ENCODE results near the gene ATAD2B.

The ATAD2B gene

DNA sequence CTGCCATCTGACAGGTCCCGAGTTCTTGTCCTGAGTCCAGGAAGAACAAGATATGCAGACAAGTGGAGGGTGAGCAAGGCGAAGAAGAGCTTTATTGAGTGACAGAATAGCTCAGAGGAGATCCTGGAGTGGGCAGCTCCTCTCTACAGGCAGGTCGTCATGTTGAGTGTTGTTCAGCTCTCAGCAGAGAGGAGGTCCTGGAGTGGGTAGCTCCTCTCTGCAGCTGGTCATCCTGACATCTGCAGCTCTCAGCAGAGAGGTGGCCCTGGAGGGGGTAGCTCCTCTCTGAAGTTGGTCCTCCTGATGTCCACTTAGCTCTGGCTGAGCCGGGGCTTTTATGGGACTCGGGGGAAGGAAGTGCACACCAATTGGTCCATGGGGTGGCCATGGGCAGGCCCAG is 90.4 kb downstream of the ATAD2B start:
- DNase-seq = no peak

DNA sequence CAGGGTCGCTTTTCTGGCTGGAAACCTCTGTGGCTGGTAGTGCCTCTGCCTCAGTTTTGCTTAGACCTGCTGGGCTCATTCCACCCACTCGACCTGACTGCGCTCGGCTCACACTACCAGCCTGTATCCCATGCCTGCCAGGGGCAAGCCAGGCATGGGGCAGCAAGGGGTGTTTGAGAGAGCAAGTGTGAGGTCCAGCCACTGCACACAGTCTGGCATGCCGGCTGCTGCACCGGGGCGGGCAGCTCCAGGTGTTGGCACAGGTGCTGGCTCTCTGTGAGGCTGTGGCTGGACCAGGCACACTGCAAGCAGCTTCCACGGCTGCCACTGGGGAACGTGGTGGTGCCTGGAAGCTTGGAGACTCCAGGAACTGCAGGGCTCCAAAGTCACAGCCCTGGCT is 90.9 kb downstream of the ATAD2B start:
- no peak for DNase-seq

DNA sequence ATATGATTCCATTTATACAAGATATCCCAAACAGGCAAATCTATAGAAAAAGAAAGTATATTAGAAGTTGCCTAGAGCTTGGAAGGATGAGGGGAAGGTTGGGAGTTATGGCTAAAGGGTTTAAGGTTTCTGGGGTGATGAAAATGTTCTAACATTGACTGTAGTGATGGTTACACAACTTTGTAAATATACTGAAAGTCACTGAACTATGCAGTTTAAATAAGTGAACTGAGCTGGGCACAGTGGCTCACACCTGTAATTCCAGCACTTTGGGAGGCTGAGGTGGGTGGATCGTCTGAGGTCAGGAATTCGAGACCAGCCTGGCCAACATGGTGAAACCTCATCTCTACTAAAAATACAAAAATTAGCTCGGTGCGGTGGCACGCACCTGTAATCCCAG is 91.5 kb downstream of the ATAD2B start:
- no peak for DNase-seq

DNA sequence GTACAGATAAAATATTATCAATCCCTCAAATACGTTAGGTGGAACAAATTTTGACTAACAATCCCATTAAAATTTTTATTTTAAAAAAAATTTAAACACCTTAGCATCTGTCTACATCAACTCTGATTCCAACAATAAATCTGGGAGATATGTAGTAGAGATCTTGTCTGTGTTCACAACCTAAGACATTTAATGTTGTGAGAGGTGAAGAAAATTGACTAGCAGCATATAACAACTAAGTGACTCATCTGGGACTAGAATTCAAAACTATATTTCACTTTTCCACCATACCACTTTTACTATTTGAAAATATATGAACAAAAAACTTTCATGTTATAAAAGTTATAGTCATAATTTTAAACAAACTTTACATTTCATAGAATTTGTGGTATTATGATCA is 97.9 kb downstream of the ATAD2B start:
- no peak for DNase-seq

DNA sequence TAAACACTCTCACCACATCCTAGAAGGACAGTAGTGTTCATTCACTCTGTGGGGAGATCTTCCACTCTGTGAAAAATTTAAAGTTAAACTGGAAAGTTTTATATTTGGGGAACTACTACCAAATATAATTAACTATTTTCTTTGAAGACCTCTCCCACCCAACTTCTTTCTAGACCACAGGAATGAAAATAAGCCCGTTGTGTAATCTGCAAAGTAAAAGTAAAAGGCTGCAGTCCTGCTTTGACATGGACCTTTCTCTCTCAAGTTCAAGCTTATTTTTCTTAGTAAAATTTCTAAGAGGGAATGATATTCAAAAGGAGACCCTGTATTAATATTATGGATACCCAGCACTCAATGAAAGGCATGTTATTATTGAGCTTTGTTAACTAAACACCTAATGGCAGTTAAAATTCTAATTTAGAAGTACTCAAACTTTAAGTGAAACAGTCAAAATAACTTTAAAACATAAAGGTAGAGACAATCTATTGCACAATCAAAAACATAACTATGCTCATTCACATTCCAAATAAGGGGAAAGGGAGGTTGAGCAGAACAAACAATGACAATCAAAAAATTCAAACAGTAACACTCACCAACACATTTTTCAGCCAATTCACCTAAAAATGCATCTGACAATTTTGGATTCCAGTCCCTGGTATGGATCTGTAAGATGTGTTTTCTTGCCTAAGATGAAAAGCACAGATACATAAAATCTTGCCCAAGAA is 98.5 kb downstream of the ATAD2B start:
- DNase-seq = no peak

DNA sequence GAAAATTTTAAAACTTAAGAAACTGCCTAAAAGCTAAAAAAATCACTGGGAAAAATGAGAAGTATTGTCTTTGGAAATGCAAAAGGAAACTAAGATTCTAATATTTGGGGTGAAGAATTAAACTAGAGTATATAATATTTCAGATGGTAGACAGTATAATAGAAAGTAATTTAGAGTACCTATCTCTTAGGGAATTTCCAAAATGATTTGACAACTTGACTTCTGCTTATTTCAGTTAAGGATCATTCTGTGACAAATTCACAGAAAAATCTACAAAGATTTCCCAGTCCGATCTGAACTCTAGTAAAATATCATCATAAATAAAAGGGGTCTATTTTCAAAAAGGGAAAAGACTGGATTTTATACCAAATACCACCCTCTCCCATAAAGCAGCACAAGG is 99.6 kb downstream of the ATAD2B start:
- no peak for DNase-seq

DNA sequence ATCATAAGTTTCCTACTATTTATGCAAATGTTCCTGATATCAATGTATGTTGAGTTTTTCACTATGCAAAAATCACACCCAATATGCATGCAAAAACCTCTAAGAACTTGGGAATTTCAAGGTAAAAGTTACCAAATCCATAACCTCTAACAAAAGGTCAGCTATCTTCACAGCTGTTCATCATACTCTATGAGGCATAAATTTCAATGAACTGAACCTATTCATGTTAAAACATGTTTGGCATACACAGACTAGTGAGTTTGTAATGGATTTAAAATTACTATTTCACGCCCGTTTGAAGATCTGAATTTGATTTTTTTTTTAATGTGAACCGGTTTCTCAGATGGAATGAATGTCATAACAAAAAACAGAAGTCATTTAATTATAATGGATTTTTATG is 100.2 kb downstream of the ATAD2B start:
- DNase-seq = no peak

DNA sequence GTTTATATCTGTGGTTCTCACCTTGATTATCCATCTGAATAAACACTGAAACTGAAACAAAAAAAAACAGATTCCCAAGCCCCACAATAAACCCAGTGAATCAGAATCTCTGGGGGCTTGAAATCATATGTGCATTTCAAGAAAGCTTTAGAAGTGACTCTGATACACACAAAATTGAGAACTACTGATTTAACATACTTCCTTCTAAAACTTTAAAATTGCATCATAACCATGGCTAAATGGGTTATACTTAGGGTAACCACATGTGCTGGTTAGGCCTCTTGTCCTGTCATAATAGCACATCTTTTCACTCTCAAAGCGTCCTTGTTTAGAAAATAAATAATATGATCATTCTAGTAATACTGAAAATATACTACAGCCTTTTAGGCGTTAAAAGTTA is 100.9 kb downstream of the ATAD2B start:
- DNase-seq = no peak

DNA sequence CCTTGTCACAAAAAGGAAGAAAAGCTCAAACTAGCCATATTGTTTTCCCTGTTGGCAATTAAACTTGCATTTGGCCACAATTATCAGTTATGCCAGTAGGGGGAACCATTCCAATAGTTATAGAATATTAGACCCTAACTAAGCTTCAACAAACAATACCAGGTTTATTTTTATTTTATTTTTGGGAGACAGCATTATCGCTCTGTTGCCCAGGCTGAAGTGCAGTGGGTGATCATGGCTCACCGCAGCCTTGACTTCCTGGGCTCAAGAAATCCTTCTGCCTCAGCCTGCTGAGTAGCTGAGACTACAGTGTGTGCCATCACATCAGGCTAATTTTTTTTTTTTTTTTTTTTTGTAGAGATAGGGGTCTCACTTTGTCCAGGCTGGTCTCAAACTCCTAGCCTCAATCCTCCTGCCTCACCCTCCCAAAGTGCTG is 102.1 kb downstream of the ATAD2B start:
- DNase-seq = no peak

DNA sequence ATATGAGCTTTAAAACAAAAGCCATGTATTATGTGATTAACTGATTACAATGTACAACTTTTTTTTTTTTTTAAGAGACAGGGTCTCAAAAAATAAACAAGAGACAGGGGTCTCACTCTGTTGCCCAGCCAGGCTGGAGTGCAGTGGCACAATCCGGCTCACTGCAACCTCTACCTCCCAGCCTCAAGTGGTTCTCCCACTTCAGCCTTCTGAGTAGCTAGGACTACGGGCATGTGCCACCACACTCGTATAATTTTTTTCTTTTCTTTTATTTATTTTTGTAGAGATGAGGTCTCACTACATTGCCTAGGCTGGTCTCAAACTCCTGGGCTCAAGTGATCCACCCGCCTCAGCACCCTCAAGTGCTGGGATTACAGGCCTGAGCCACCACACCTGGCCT is 103.1 kb downstream of the ATAD2B start:
- no peak for DNase-seq

DNA sequence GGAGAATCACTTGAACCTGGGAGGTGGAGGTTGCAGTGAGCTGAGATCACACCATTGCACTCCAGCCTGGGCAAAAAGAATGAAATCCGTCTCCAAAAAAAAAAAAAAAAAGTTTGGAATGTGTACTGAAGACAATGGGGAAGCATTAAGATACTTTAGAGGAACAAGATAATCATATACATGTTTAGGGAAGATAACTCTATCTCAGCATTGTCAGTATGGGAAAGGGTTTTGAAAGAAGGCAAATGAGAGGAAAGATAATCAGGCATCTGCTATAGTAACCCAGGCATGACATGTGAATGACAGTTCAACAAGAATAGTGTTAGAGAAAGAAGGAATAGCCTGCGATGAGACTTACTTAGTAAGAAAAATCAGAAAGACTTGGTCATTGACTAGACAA is 112.0 kb downstream of the ATAD2B start:
- no peak for DNase-seq

DNA sequence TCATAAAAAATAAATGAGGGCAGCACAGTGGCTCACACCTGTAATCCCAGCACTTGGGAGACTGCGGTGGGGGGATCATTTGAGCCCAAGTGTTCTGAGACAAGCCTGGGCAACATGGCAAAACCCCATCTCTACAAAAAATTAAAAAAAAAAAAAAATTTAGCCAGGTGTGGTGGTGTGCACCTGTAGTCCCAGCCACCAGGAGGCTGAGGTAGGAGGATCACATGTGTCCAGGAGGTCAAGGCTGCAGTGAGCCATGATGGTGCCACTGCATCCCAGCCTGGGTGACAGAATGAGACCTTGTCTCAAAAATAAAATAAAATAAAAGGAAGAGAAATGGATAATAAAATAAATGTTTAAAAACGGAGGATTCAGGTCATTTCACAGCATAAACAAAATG is 113.5 kb downstream of the ATAD2B start:
- no peak for DNase-seq

DNA sequence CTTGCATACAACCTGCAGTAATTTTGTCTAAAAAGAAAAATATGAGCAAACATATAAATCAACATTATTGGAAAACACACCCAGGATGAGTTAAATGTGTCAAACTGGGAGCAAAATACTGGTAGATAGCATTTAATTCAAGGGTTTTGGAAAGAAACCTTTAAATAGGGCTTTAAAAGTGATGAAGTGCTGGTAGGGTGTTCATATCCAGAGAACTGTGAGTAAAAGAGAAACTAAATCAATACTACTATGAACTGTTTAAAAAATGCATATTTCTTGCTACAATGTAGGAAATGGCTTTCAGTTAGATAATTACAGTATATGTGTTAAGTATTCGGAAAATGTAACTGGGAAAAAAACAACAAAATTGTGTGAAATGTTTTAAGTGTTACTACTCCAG is 117.8 kb downstream of the ATAD2B start:
- no peak for DNase-seq

DNA sequence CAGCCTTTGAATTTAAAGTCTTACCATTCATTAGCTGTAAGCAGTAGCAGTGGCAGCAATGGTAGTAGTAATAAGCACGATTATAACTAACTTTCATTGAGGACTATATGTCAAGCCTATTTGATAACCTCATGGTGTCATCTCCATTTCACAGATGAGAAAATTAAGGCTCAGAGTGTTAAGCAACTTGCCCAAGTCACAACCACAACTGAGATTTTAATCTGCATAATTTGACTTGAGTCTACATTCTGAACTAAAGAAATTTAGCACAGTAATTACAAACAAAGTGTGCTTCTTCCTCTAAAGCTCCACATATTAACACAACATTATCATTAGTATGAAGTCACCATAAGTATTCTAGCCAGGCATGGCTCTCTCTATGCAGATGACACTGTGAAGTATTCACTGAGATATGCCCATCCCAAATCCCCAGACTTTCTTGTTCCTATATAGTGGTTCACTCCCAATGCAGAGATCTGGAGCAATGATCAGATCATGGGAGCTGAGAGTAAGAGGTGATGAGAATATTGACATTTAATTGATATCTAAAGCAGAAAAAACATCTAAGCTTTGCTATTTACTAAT is 120.2 kb downstream of the ATAD2B start:
- no peak for DNase-seq

DNA sequence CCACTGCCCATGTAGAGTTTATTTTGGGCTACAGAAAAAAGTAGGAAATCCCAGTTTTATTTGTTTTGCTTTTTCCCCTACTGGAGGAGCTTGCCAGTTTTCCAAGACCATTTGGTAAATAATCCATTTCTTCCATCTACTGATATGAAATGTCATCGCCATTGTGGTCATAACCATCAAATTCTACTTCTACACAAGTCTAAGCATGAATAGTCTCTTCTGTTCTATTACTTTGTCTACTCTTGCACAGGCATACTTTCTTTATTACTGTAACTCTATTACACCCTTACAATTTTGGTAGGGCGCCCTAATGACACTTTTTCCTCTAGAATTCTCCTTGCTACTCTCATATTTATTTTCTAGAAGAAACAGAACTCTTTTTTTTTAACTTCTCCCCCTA is 120.7 kb downstream of the ATAD2B start:
- DNase-seq = no peak

DNA sequence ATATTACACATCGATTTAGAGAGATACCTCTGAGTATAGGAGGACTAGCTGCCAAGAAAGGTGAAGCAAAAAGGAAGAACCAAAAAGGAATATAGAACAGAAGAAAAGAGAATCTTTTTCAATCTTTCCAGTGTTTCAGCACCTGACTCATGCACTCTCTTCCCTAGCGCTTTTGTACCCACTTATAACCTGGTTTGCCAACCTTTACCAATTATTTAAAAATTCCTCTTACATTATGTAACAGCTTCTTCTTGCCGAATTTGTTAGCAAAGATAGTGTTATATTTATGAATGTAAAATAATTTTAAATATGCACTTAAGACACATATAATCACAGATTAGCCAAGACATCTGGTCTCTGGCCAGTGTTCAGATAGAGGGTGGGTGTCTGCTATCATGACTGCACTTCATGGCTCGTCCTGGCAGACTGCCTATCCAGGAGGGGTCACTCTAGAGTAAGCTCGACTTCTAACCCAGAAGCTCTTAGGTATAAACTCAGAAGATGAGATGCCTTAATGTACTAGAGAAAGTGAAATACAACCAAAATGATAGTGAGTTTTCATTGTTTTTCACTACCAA is 122.9 kb downstream of the ATAD2B start:
- DNase-seq = no peak

DNA sequence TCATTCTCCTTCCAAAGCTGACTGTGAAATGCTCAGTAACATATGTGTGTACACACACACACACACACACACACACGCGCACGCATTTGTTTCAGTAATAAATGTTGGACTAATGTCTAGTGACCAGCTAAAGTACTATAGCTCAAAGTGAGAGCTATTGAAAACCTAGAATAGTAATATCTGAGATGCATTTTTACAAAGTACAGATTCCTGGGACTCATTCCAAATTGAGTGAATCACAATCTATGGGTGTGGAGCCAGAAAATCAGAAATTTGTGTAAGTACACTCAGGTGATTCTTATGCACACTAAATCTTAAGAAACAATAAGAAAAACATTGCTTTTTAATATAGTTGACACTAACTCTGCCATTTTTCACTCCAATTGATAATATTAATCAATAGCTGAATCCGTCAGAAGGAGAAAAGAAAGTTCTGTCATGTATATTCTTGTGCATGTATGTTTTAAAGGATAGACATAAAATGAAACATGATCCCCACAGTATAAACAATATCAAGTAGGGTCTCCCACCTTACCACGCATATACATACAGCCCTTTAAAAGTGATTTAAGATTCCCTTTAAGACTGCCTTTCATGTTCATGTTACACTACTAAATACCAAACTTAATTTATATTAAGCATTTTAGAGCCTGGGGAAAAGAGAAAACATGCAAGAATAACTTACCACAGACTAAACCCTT is 123.5 kb downstream of the ATAD2B start:
- DNase-seq = no peak

DNA sequence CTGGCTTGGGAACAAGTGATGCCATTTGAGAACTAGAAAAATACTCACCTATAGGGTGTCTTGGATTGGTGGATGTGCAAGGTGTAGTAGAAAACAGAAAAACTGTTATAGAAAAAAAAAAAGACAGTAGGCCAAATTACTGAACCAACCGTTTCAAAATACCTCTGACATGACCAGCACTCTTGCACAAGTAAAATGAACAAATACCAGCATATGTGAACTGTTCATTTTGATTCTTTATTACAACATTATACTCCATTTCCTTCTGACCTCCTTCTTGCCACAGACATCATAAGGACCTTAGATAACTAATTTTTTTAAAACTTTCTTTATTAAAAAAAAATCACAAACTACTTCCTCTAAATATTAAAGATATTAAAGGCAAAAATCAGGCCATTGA is 125.5 kb downstream of the ATAD2B start:
- no peak for DNase-seq

DNA sequence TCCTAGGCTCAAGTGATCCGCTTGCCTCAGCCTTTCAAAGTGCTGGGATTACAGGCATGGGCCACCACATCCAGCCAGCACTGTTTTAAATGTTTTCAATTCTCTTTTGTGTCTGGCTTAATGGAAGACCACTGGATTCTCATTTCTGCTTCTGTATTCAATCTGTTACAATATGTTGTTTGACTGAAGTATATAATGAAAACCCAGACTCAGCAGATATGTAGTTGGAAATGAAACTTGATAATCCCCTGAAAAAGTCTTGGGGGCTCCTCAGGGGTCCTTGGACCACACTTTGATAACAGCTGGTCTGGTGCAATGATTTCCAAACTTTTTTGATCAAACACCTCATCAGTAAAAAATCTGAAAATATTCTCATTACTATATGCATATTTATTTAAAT is 132.7 kb downstream of the ATAD2B start:
- DNase-seq = no peak

DNA sequence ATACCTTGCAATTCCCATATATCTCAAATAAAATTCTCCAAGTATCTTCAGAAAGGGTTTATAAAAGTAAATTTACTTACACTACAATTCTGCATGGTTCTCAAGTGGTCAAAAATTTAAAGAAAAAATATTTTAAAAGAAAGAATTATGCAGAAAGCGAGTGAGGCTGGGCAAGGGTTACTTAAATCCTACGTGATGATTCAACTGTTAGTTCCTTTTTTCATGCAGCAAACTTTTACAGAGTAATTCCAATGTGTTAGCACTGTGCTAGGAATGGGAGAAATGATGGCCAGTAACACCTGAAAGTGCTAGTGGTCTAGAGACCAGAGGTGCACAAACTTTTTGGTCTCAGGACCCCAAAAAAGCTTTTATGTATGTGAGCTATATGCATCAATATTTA is 133.4 kb downstream of the ATAD2B start:
- DNase-seq = no peak

DNA sequence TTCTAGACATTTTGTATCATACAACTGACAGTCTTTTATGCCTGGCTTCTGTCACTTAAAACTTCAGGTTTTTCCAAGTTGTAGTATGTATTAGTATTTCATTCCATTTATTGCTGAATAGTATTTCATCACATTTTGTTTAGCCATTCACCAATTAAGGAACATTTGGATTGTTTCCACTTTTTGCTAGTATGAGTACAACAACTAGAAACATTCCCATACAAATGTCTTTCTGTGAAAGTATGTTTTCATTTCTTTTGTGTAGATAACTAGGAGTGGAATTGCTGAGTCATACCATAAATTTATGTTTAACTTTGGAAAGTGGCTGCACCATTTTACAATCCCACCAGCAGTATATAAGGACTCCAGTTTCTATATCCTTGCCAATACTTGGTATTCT is 135.9 kb downstream of the ATAD2B start:
- no peak for DNase-seq

DNA sequence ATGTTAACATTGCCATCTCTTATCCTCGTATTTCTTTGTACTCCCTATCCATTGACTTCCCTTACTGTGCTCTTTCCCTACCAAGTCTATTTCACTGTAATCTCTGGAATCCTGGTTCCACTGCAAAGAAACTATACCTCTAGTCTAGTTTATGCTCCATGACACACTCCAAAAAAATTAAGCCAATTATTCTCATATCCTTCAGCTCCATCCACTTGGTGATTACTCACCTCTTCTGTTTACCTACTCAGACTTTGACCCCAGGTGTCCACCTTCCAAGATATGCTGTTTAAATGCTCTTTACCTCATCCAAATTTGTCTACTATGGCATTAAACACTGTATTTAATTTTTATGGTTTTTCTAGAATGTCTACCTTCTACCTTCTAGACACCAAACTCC is 137.9 kb downstream of the ATAD2B start:
- DNase-seq = no peak

DNA sequence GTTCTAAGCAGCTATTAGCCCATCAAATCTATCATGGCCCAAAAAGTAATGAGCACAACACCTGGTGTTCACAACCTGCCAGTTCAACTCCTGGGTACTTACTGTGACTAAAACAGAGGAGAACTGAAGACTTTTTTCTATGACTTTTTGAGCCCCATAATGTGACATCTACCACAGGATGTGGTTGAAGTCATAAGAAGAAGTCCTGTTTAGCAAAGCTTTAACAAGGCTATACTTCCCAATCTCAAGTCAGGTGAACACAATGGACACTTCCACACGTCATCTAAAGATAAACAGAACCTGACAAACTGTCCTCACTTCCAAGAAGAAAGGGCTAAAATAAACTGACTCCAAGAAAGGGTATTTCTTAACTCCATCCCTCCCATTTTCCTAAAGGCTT is 138.8 kb downstream of the ATAD2B start:
- no peak for DNase-seq

DNA sequence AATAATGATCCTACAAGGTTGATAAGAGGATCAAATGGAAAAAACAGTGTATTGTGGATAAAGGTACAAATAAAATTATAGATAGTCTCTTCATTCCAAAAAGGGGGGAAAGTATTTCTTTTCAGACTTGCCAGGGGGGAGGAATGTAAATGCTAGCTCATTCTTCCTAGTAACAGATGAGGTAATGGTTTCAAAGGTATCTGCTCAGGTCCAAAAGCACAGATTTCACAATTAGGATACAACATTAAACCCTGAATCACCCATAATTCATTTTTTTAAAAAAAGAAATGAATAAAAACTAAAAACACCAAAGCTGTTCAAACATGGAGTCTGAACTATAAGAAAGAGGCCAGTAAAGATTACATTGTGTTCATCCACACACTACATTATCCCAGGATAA is 142.0 kb downstream of the ATAD2B start:
- DNase-seq = no peak
